Measurements from ENCODE around the gene RIN1. TPM values are rescaled to one million over a fixed set of nuclear protein-coding genes. Genes with fewer than 3 reads are reported as not detected.

Gene RIN1
- total RNA-seq, 2 donors from 2014 or later, result 2.2 to 2.6 TPM

GRCh38 chr11:66293777-66294625 is 42.2 kb downstream of the RIN1 start:
- peak; percentile 47 for DNase-seq
- H3K27me3 Mint-ChIP-seq (ENCODE audit: insufficient read depth), result peaks cover 51% of the 10 kb centered on the region
- no peak overlapping the region for H3K27ac Mint-ChIP-seq
- no peak overlapping the region for H3K9ac ChIP-seq (ENCODE audit: extremely low read depth, low read length, poor library complexity, severe bottlenecking)
- H3K4me1 Mint-ChIP-seq, result peaks cover 11% of the 10 kb centered on the region
- H3K9me3 Mint-ChIP-seq, result no peaks in the 10 kb centered on the region
- no peak overlapping the region for H3K4me3 Mint-ChIP-seq
- no peaks in the 10 kb centered on the region for H3K9me3 ChIP-seq (ENCODE audit: control insufficient read depth, low read length)
- H3K4me1 ChIP-seq (ENCODE audit: control insufficient read depth, insufficient read depth, low read length), result no peaks in the 10 kb centered on the region
- no peaks in the 10 kb centered on the region for H3K36me3 Mint-ChIP-seq (ENCODE audit: low read depth)
- H3K36me3 ChIP-seq (ENCODE audit: control insufficient read depth, insufficient read depth, low read length), result no peaks in the 10 kb centered on the region
- H3K27ac ChIP-seq (ENCODE audit: low read depth, low read length), result no peak overlapping the region
- no peak overlapping the region for H3K4me3 ChIP-seq (ENCODE audit: low read length)
- TF ChIP-seq CTCF (conservative IDR thresholded peaks at IDR 0.05), result no peak
- H3K27me3 ChIP-seq (ENCODE audit: control insufficient read depth, insufficient read depth, low read length, poor library complexity, severe bottlenecking), result peaks cover 46% of the 10 kb centered on the region
- 89 to 95% methylated on average over 21 to 30 of the region's 30 CpGs for WGBS, 2 experiments (ENCODE audit: insufficient coverage in 1 of 2, insufficient read length in 1 of 2)

- DNase-seq, result no peak
- no peaks in the 10 kb centered on the region for H3K9me3 Mint-ChIP-seq
- H3K27ac Mint-ChIP-seq, result no peak overlapping the region
- Histone ChIP-seq H3K4me3 (ENCODE audit: low read length) (no peak overlapping the region), H3K36me3 (ENCODE audit: control insufficient read depth, insufficient read depth, low read length) (no peaks in the 10 kb centered on the region), H3K27me3 (ENCODE audit: control insufficient read depth, insufficient read depth, low read length, poor library complexity, severe bottlenecking) (peaks cover 46% of the 10 kb centered on the region), H3K4me1 (ENCODE audit: control insufficient read depth, insufficient read depth, low read length) (no peaks in the 10 kb centered on the region), H3K9me3 (ENCODE audit: control insufficient read depth, low read length) (no peaks in the 10 kb centered on the region), H3K27ac (ENCODE audit: low read depth, low read length) (no peak overlapping the region), H3K9ac (ENCODE audit: extremely low read depth, low read length, poor library complexity, severe bottlenecking) (no peak overlapping the region)
- peaks cover 11% of the 10 kb centered on the region for H3K4me1 Mint-ChIP-seq
- TF ChIP-seq CTCF (conservative IDR thresholded peaks at IDR 0.05), result no peak
- H3K4me3 Mint-ChIP-seq, result no peak overlapping the region
- H3K27me3 Mint-ChIP-seq (ENCODE audit: insufficient read depth), result peaks cover 51% of the 10 kb centered on the region
- 74 to 100% methylated on average over 1 to 4 of the region's 4 CpGs for WGBS, 2 experiments (ENCODE audit: insufficient coverage in 1 of 2, insufficient read length in 1 of 2)
- H3K36me3 Mint-ChIP-seq (ENCODE audit: low read depth), result no peaks in the 10 kb centered on the region
Observed at GRCh38 chr11:66293352-66293751, 42.9 kb downstream of the RIN1 start.

- H3K27me3 Mint-ChIP-seq (ENCODE audit: insufficient read depth), result peaks cover 51% of the 10 kb centered on the region
- H3K4me3 Mint-ChIP-seq, result peak overlapping the region; percentile 22
- peak; percentile 39 for DNase-seq
- Histone ChIP-seq H3K9me3 (ENCODE audit: control insufficient read depth, low read length) (no peaks in the 10 kb centered on the region), H3K4me3 (ENCODE audit: low read length) (no peak overlapping the region), H3K27ac (ENCODE audit: low read depth, low read length) (no peak overlapping the region), H3K9ac (ENCODE audit: extremely low read depth, low read length, poor library complexity, severe bottlenecking) (no peak overlapping the region), H3K4me1 (ENCODE audit: control insufficient read depth, insufficient read depth, low read length) (no peaks in the 10 kb centered on the region), H3K27me3 (ENCODE audit: control insufficient read depth, insufficient read depth, low read length, poor library complexity, severe bottlenecking) (peaks cover 46% of the 10 kb centered on the region), H3K36me3 (ENCODE audit: control insufficient read depth, insufficient read depth, low read length) (no peaks in the 10 kb centered on the region)
- TF ChIP-seq CTCF (conservative IDR thresholded peaks at IDR 0.05), result no peak
- WGBS, 2 experiments (ENCODE audit: insufficient coverage in 1 of 2, insufficient read length in 1 of 2), result 73 to 75% methylated on average over 4 to 17 of the region's 17 CpGs
- H3K36me3 Mint-ChIP-seq (ENCODE audit: low read depth), result no peaks in the 10 kb centered on the region
- peaks cover 11% of the 10 kb centered on the region for H3K4me1 Mint-ChIP-seq
- no peak overlapping the region for H3K27ac Mint-ChIP-seq
- no peaks in the 10 kb centered on the region for H3K9me3 Mint-ChIP-seq
Observed at GRCh38 chr11:66292543-66293332, 43.5 kb downstream of the RIN1 start.

Measured in endodermal cell (in vitro differentiated cells).